Panc1 (cell line): ENCODE data around the gene MAST1. TPM values are rescaled to one million over a fixed set of nuclear protein-coding genes. Genes with fewer than 3 reads are reported as not detected.
A peak's percentile ranks its signal among the peaks of the same experiment; 100 is the strongest.

ENCODE experiments used
- ATAC-seq: fragments of 200-7000 bp; cut with Tn5 transposase; 2 replicates; pipeline ENCODE4 v1.9.1; 2020; ENCODE audit warnings: mild to moderate bottlenecking, moderate library complexity
- BruUV-seq: library from RNA; stranded (reverse); fragments of 400-500 nt; replicated peaks from 2 replicates; lab custom pipeline; 2021; lab: Mats Ljungman, UMichigan
- CTCF ChIA-PET: fragments of 300-600 bp; sonication (Branson Sonifier 250); formaldehyde crosslinking; loops from one replicate; lab custom pipeline; 2022; ENCODE audit warnings: antibody characterized with exemption; lab: Charles Lee
- POLR2A ChIA-PET: fragments of 300-600 bp; sonication (Branson Sonifier 250); formaldehyde crosslinking; loops from one replicate; lab custom pipeline; 2022; ENCODE audit warnings: antibody characterized with exemption; lab: Charles Lee
- DNase-seq: peaks from one replicate; pipeline ENCODE4 v3.0.0-alpha.2; 2010; ENCODE audit warnings: low read depth, low spot score
- H3K27ac ChIP-seq: 2 replicates; pipeline ENCODE4 v1.5.1; 2011; ENCODE audit warnings: mild to moderate bottlenecking, low read length, inconsistent platforms
- H3K27me3 ChIP-seq: fragments of 200-500 bp; sonication (Bioruptor generic); 2 replicates; pipeline ENCODE4 v1.6.0; 2014; ENCODE audit warnings: low read length, inconsistent platforms; ENCODE audit not compliant: control insufficient read depth, insufficient read depth
- H3K36me3 ChIP-seq: fragments of 200-500 bp; sonication (Bioruptor generic); 2 replicates; pipeline ENCODE4 v1.5.1; 2014; ENCODE audit warnings: inconsistent platforms, mild to moderate bottlenecking, low read length, moderate library complexity; ENCODE audit not compliant: control insufficient read depth, insufficient read depth
- H3K4me1 ChIP-seq: 2 replicates; pipeline ENCODE4 v1.5.1; 2011; ENCODE audit warnings: inconsistent platforms, mild to moderate bottlenecking, low read length, moderate library complexity; ENCODE audit not compliant: control insufficient read depth, insufficient read depth
- H3K4me3 ChIP-seq, 2 experiments: 2 replicates each; pipeline ENCODE4 v1.5.1; 2011 to 2012; ENCODE audit warnings: low read depth in 2 of 2, low read length in 2 of 2, mild to moderate bottlenecking in 2 of 2, inconsistent platforms in 1 of 2, moderate library complexity in 1 of 2
- H3K9me3 ChIP-seq: fragments of 200-500 bp; sonication (Bioruptor generic); 2 replicates; pipeline ENCODE4 v1.5.1; 2014; ENCODE audit warnings: low read depth, mild to moderate bottlenecking, inconsistent platforms, low read length, moderate library complexity; ENCODE audit not compliant: control insufficient read depth, insufficient read depth
- POLR2AphosphoS5 ChIP-seq: IDR thresholded peaks from 2 replicates; pipeline ENCODE4 v1.6.1; 2012; ENCODE audit warnings: mild to moderate bottlenecking, low read depth, low read length, moderate library complexity
- SIN3A ChIP-seq: IDR thresholded peaks from 2 replicates; pipeline ENCODE4 v1.6.1; 2012; ENCODE audit warnings: low read depth, mild to moderate bottlenecking, low read length, moderate library complexity, borderline replicate concordance; ENCODE audit not compliant: insufficient read depth
- TCF7L2 ChIP-seq: IDR thresholded peaks from 2 replicates; pipeline ENCODE4 v1.6.1; 2011; ENCODE audit warnings: mild to moderate bottlenecking, low read depth, low read length, inconsistent platforms
- in situ Hi-C: cut with HindIII; loops from 2 replicates; pipeline ENCODE4 v1.10.0; 2016; ENCODE audit warnings: low sequenced_read_pairs, low pct_unique_long_range_greater_than_20kb
- intact Hi-C: fragments of 100-400 bp; cut with micrococcal nuclease; formaldehyde crosslinking; loops from one replicate; pipeline ENCODE4 v1.10.0; 2022; ENCODE audit not compliant: unreplicated experiment
- total RNA-seq: library from RNA; stranded (reverse); gene quantifications from one replicate; pipeline ENCODE4 v1.2.1, GENCODE V29; 2021; ENCODE audit not compliant: unreplicated experiment
- TF ChIP-seq, protein P1 (sequence below): fragments of 450-650 bp; IDR thresholded peaks from 2 replicates; pipeline ENCODE4 v1.5.1; 2017; ENCODE audit warnings: mild to moderate bottlenecking
- TF ChIP-seq, protein P2 (sequence below), 2 experiments: IDR thresholded peaks; 2 replicates each; pipeline ENCODE4 v1.6.1; 2011 to 2012; ENCODE audit warnings: low read depth in 2 of 2, control low read depth in 1 of 2, low read length in 1 of 2, mild to moderate bottlenecking in 1 of 2, moderate library complexity in 1 of 2; ENCODE audit not compliant: insufficient read depth in 1 of 2

MAST1 gene
- total RNA-seq, 1 experiment from 2014 or later, result 3.1 TPM

DNA sequence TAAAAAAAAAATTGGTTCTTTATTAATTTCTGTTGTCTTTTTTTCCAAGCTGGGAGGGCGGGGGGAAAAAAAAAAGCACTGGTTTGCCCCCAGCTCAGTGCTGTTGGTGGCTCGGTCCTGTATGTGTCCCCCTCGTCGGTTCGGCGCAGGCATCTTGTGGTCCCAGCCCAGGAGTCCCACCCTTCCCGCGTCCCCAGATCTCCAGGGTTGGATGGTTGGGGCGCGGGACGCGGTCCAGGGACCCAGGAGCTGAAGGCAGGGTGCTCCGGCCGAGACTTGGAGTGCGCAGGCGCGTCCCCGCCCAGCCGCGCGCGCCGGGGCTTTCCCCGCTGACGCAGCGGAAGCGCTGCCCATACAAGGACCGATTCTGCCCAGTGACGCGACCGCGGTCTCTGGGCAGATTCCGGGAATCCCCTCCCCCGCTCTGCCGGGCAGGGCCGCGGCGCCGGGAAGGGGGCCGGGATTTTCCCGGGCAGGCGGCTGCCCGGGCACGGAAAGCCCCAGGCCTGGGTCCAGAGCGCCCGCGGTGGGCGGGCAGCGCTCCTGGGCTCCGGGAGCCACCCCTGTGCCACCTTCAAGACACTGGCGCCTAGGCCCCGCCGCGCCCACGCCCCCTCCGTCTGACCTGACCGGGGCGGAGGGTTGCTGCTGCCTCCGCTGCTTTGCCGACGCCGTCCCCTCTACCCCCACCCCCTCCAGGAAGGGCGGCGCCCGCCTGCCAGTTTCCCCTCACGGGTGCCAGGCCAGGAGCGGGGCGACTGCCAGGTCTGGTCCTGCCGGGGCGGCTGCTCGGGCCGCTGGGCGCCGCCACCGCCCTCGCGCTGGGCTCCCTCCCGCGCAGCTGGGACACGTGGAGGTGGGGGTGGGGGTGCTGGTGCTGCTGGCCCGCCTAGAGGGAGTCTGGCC lies 44.8 kb upstream of the MAST1 start:
- ChIA-PET CTCF (interaction anchor here (0.6 to 1.1 kb wide), 3 partner anchors 27 to 42 kb away, joined by 3 to 4 read pairs (median 3); no protein-coding TSS in a partner anchor), POLR2A (interaction anchor here (0.6 to 2.8 kb wide), 3 partner anchors 16 to 112 kb away, joined by 4 to 16 read pairs (median 9); no protein-coding TSS in a partner anchor)
- DNase-seq, result no peak
- peak overlapping the region; percentile 87 for H3K27ac ChIP-seq
- peak; percentile 54; the same call in 1 of the 2 replicates for TF ChIP-seq SIN3A
- peak; percentile 59; the same call in 1 of the 2 replicates for TF ChIP-seq POLR2AphosphoS5
- TF ChIP-seq, protein P1, sequence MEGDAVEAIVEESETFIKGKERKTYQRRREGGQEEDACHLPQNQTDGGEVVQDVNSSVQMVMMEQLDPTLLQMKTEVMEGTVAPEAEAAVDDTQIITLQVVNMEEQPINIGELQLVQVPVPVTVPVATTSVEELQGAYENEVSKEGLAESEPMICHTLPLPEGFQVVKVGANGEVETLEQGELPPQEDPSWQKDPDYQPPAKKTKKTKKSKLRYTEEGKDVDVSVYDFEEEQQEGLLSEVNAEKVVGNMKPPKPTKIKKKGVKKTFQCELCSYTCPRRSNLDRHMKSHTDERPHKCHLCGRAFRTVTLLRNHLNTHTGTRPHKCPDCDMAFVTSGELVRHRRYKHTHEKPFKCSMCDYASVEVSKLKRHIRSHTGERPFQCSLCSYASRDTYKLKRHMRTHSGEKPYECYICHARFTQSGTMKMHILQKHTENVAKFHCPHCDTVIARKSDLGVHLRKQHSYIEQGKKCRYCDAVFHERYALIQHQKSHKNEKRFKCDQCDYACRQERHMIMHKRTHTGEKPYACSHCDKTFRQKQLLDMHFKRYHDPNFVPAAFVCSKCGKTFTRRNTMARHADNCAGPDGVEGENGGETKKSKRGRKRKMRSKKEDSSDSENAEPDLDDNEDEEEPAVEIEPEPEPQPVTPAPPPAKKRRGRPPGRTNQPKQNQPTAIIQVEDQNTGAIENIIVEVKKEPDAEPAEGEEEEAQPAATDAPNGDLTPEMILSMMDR, result no peak
- TF ChIP-seq, protein P2, sequence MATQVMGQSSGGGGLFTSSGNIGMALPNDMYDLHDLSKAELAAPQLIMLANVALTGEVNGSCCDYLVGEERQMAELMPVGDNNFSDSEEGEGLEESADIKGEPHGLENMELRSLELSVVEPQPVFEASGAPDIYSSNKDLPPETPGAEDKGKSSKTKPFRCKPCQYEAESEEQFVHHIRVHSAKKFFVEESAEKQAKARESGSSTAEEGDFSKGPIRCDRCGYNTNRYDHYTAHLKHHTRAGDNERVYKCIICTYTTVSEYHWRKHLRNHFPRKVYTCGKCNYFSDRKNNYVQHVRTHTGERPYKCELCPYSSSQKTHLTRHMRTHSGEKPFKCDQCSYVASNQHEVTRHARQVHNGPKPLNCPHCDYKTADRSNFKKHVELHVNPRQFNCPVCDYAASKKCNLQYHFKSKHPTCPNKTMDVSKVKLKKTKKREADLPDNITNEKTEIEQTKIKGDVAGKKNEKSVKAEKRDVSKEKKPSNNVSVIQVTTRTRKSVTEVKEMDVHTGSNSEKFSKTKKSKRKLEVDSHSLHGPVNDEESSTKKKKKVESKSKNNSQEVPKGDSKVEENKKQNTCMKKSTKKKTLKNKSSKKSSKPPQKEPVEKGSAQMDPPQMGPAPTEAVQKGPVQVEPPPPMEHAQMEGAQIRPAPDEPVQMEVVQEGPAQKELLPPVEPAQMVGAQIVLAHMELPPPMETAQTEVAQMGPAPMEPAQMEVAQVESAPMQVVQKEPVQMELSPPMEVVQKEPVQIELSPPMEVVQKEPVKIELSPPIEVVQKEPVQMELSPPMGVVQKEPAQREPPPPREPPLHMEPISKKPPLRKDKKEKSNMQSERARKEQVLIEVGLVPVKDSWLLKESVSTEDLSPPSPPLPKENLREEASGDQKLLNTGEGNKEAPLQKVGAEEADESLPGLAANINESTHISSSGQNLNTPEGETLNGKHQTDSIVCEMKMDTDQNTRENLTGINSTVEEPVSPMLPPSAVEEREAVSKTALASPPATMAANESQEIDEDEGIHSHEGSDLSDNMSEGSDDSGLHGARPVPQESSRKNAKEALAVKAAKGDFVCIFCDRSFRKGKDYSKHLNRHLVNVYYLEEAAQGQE (IDR thresholded peaks at IDR 0.05; ENCODE audit: insufficient read depth in 1 of 2, low read depth in 2 of 2, low read length in 1 of 2), result no peak; a peak in 1 of 4 replicates
- intact Hi-C loops, result no loop called here
- no TSS peak for BruUV-seq
- H3K36me3 ChIP-seq, result peaks cover 2% of the 10 kb centered on the region
- in situ Hi-C loops, result no loop called here
- peaks cover 21% of the 10 kb centered on the region for H3K4me1 ChIP-seq
- peak; percentile 43 for ATAC-seq
- no peaks in the 10 kb centered on the region for H3K27me3 ChIP-seq
- no peaks in the 10 kb centered on the region for H3K9me3 ChIP-seq
- H3K4me3 ChIP-seq, result peak overlapping the region; percentile 75 to 79

DNA sequence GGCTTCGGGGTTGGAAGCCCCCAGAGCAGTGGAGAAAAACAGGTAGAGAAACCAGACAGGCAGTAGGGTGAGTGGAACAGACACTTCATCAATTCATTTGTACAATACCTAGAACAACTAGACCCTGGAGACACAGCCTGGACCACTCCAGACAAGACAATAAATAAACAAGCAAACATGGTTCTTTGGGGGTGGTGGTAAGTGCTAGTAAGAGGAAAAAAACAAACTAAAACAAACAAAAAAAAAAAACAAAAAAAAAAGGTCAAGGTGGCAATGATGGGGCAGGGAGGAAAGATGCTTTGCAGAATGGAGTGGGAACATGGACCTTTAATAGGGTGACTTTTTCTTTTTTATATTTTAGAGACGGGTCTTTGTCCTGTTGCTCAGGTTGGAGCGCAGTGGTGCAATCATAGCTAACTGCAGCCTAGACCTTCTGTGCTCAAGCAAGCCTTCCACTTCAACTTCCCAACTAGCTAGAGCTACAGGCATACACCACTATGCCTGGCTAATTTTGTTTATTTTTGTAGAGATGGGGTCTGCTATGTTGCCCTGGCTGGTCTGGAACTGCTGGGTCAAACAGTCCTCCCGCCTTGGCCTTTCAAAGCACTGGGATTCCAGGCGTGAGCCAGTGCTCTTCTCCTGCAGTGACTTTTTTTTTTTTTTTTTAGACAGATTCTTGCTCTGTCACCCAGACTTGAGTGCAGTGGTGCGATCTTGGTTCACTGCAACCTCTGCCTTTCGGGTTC lies 43.9 kb upstream of the MAST1 start:
- DNase-seq (no peak), ATAC-seq (no peak)
- ChIA-PET CTCF (interaction anchor here (0.7 to 2.9 kb wide), 4 partner anchors 17 to 34 kb away, joined by 11 to 37 read pairs (median 18); no protein-coding TSS in a partner anchor), POLR2A (interaction anchor here (0.6 kb wide), 3 partner anchors 12 to 112 kb away, joined by 4 to 9 read pairs (median 7); no protein-coding TSS in a partner anchor)
- intact Hi-C loops (no loop called here), in situ Hi-C loops (no loop called here)
- H3K36me3 ChIP-seq, result peaks cover 2% of the 10 kb centered on the region
- peak overlapping the region; percentile 75 to 79 for H3K4me3 ChIP-seq
- H3K4me1 ChIP-seq, result peaks cover 16% of the 10 kb centered on the region
- H3K27me3 ChIP-seq, result no peaks in the 10 kb centered on the region
- no peaks in the 10 kb centered on the region for H3K9me3 ChIP-seq
- no TSS peak for BruUV-seq
- TF ChIP-seq SIN3A (no peak), POLR2AphosphoS5 (no peak; the same call in 1 of the 2 replicates), TCF7L2 (no peak)
- TF ChIP-seq, protein P1, result no peak
- TF ChIP-seq, protein P2 (IDR thresholded peaks at IDR 0.05; ENCODE audit: insufficient read depth in 1 of 2, low read depth in 2 of 2, low read length in 1 of 2), result no peak
- H3K27ac ChIP-seq, result peak overlapping the region; percentile 87
